A549 (cell line): Measurements from ENCODE around the gene CCSAP. TPM values are rescaled to one million over a fixed set of nuclear protein-coding genes. Genes with fewer than 3 reads are reported as not detected.

ENCODE experiments used
- ATAC-seq, 2 experiments: fragments of 200-7000 bp in 1 of 2; fragments of >200 bp in 1 of 2; cut with Nextera tagmentation in 1 of 2; cut with Tn5 transposase in 1 of 2; 3 replicates each; pipeline versions ENCODE4 v1.8.0 to v1.9.1; 2018 to 2020; ENCODE audit warnings: mild to moderate bottlenecking in 1 of 2, moderate library complexity in 1 of 2
- CTCF ChIA-PET: fragments of 300-600 bp; sonication (Branson Sonifier 250); formaldehyde crosslinking; extraction: SDS; loops from one replicate; lab custom pipeline; 2021; ENCODE audit warnings: antibody characterized with exemption, inconsistent platforms; lab: Yijun Ruan, JAX
- POLR2A ChIA-PET: fragments of 350-600 bp; formaldehyde crosslinking; extraction: SDS; loops from one replicate; lab custom pipeline; 2021; ENCODE audit warnings: antibody characterized with exemption, inconsistent platforms; lab: Yijun Ruan, JAX
- DNase-seq, 2 experiments: peaks; one replicate each; pipeline versions ENCODE4 v3.0.0 to v3.0.0-alpha.2; 2011 to 2016; ENCODE audit warnings: low read depth in 1 of 2, low spot score in 1 of 2
- FAIRE-seq: peaks from 2 replicates; lab custom pipeline; 2011; peaks lifted over from hg19 to GRCh38; lab: Jason Lieb, UNC
- H3K27ac ChIP-seq, 2 experiments: fragments of >200 bp; sonication (Bioruptor Twin); formaldehyde crosslinking; 3 replicates each; pipeline ENCODE4 v1.5.1; 2016 to 2017
- H3K4me1 ChIP-seq: fragments of >200 bp; sonication (Bioruptor Twin); formaldehyde crosslinking; 3 replicates; pipeline ENCODE4 v1.6.1; 2016
- H3K4me2 ChIP-seq: fragments of >200 bp; sonication (Bioruptor Twin); formaldehyde crosslinking; 3 replicates; pipeline ENCODE4 v1.6.1; 2016
- H3K4me3 ChIP-seq: fragments of >200 bp; sonication (Bioruptor Twin); formaldehyde crosslinking; 3 replicates; pipeline ENCODE4 v1.5.1; 2016
- H3K9me3 ChIP-seq: fragments of >200 bp; sonication (Bioruptor Twin); formaldehyde crosslinking; 3 replicates; pipeline ENCODE4 v1.6.1; 2016
- BCL3 ChIP-seq: fragments of >200 bp; sonication (Bioruptor Twin); formaldehyde crosslinking; IDR thresholded peaks from 3 replicates; pipeline ENCODE4 v1.6.1; 2016
- E2F6 ChIP-seq: IDR thresholded peaks from 2 replicates; pipeline ENCODE4 v1.6.1; 2012; ENCODE audit warnings: low read depth, borderline replicate concordance
- EHF ChIP-seq: fragments of 250-450 bp; sonication (Bioruptor Pico); IDR thresholded peaks from 2 replicates; pipeline ENCODE4 v1.5.0; 2020; ENCODE audit warnings: mild to moderate bottlenecking
- ESRRA ChIP-seq: fragments of 150-350 bp; IDR thresholded peaks from 2 replicates; pipeline ENCODE4 v1.6.1; 2014; ENCODE audit warnings: mild to moderate bottlenecking, low read length, borderline replicate concordance
- FOSL2 ChIP-seq, 2 experiments: fragments of 450-650 bp in 1 of 2; fragments of >200 bp in 1 of 2; sonication (Bioruptor Twin) in 1 of 2; formaldehyde crosslinking; IDR thresholded peaks; 2 replicates each; pipeline versions ENCODE4 v1.5.0 to v1.6.1; 2016 to 2020; ENCODE audit warnings: mild to moderate bottlenecking in 1 of 2, moderate library complexity in 1 of 2
- FOXS1 ChIP-seq: fragments of 250-450 bp; sonication (Bioruptor Pico); IDR thresholded peaks from 2 replicates; pipeline ENCODE4 v1.5.0; 2020; ENCODE audit warnings: mild to moderate bottlenecking, moderate library complexity
- GATA3 ChIP-seq: IDR thresholded peaks from 2 replicates; pipeline ENCODE4 v1.6.1; 2012; ENCODE audit warnings: borderline replicate concordance
- HEYL ChIP-seq: fragments of 250-450 bp; sonication (Bioruptor Pico); IDR thresholded peaks from 2 replicates; pipeline ENCODE4 v1.8.0; 2021; ENCODE audit warnings: mild to moderate bottlenecking, moderate library complexity
- JUN ChIP-seq, 2 experiments: fragments of >200 bp; sonication (Bioruptor Twin); formaldehyde crosslinking; IDR thresholded peaks; 2 replicates in 1 of 2; 3 replicates in 1 of 2; pipeline ENCODE4 v1.6.1; 2016 to 2017
- NFE2L2 ChIP-seq: fragments of 150-350 bp; conservative IDR thresholded peaks from 2 replicates; pipeline ENCODE4 v1.6.1; 2014; ENCODE audit warnings: low read length
- PHF8 ChIP-seq: fragments of 200-600 bp; sonication (generic); IDR thresholded peaks from 2 replicates; pipeline ENCODE4 v1.6.1; 2016; ENCODE audit warnings: low read depth, mild to moderate bottlenecking, antibody characterized with exemption, moderate library complexity, borderline replicate concordance
- POLR2A ChIP-seq: IDR thresholded peaks from 2 replicates; pipeline ENCODE4 v1.6.1; 2012; ENCODE audit warnings: mild to moderate bottlenecking, low read length
- REST ChIP-seq: fragments of 200-600 bp; sonication (generic); IDR thresholded peaks from 2 replicates; pipeline ENCODE4 v1.6.1; 2016; ENCODE audit warnings: antibody characterized with exemption, mild to moderate bottlenecking, moderate library complexity
- RNF2 ChIP-seq: fragments of 200-600 bp; sonication (generic); IDR thresholded peaks from 2 replicates; pipeline ENCODE4 v1.6.1; 2016; ENCODE audit warnings: low read depth, mild to moderate bottlenecking, antibody characterized with exemption, moderate library complexity, borderline replicate concordance
- SMC3 ChIP-seq: fragments of >200 bp; sonication (Bioruptor Twin); formaldehyde crosslinking; IDR thresholded peaks from 3 replicates; pipeline ENCODE4 v1.6.1; 2018; ENCODE audit warnings: inconsistent platforms
- SREBF2 ChIP-seq: fragments of 450-650 bp; IDR thresholded peaks from 2 replicates; pipeline ENCODE4 v1.6.1; 2014; ENCODE audit warnings: mild to moderate bottlenecking, moderate library complexity
- ZFP36 ChIP-seq: fragments of 450-650 bp; IDR thresholded peaks from 2 replicates; pipeline ENCODE4 v1.6.1; 2014; ENCODE audit warnings: borderline replicate concordance; ENCODE audit not compliant: partially characterized antibody
- ZNF302 ChIP-seq: fragments of 250-450 bp; sonication (Bioruptor Pico); IDR thresholded peaks from 2 replicates; pipeline ENCODE4 v1.9.0; 2021; ENCODE audit warnings: inconsistent platforms, mild to moderate bottlenecking, moderate library complexity
- WGBS: methylation state at CpG from one replicate; pipeline ENCODE4 v1.1.6; 2017; ENCODE audit errors: missing lambda C conversion rate; 5-methylcytosine and 5-hydroxymethylcytosine counted together
- polyA plus RNA-seq, 4 experiments: library from polyadenylated mRNA; depleted of rRNA in 3 of 4; stranded (reverse); fragments of >200 nt; fragmentation: RNase III in 1 of 4; extraction: RNeasy Plus Mini Kit Qiagen cat#74134 plus additional on column Dnase treatment in 1 of 4; gene quantifications; 2 replicates in 3 of 4; 3 replicates in 1 of 4; pipeline ENCODE4 v1.2.3, GENCODE V29; 2011 to 2017
- TF ChIP-seq, protein P1 (sequence below): fragments of 450-650 bp; IDR thresholded peaks from 2 replicates; pipeline ENCODE4 v1.6.1; 2014; ENCODE audit warnings: antibody characterized with exemption

Gene CCSAP
- polyA plus RNA-seq, 2 of the 4 experiments (the other 2 are of a cell fraction), result 6.4 to 9.1 TPM

GRCh38 chr1:229334716-229335115 is 8.1 kb downstream of the CCSAP start:
- no peaks in the 10 kb centered on the region for H3K4me1 ChIP-seq
- ChIA-PET POLR2A (no interaction called here), CTCF (no interaction called here)
- FAIRE-seq (no peak), ATAC-seq (no peak), DNase-seq (no peak)
- H3K27ac ChIP-seq, result no peak overlapping the region
- peaks cover 15% of the 10 kb centered on the region; the same call in 2 of the 3 replicates for H3K9me3 ChIP-seq
- TF ChIP-seq SMC3, result no peak
- TF ChIP-seq, all 56 proteins: peak for 0
- 91% methylated on average over 2 of the region's 2 CpGs for WGBS
- Histone ChIP-seq H3K4me3 (no peak overlapping the region), H3K4me2 (no peak overlapping the region)

DNA sequence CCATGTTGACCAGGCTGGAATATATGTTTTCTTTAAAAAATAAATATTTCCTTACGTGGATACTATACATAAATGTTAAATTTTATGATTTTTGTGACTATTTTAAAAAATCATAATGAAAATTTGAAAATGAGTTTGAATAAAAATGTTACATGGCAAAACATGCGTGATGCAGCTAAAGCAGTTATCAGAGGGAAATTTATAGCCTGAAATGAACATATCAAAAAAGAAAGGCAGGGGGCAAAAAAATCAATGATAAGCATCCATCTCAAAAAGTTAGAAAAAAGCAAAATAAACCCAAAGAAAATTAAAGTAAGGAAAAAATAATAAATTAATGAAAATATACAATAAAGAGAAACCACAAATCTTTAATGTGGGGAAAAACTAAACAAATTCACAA is 8.6 kb downstream of the CCSAP start:
- ChIA-PET CTCF (no interaction called here), POLR2A (no interaction called here)
- TF ChIP-seq BCL3 (no peak), GATA3 (no peak), SMC3 (no peak), NFE2L2 (no peak), POLR2A (no peak), PHF8 (no peak), HEYL (CRISPR knock-in tag) (no peak), REST (no peak), SREBF2 (no peak), JUN (IDR thresholded peaks at IDR 0.05) (no peak), E2F6 (no peak), ESRRA (no peak), ZNF302 (CRISPR knock-in tag) (no peak), FOSL2 (IDR thresholded peaks at IDR 0.05) (no peak), FOSL2 (CRISPR knock-in tag; IDR thresholded peaks at IDR 0.05) (no peak), EHF (CRISPR knock-in tag) (no peak), RNF2 (no peak), ZFP36 (no peak), FOXS1 (no peak)
- TF ChIP-seq, protein P1, sequence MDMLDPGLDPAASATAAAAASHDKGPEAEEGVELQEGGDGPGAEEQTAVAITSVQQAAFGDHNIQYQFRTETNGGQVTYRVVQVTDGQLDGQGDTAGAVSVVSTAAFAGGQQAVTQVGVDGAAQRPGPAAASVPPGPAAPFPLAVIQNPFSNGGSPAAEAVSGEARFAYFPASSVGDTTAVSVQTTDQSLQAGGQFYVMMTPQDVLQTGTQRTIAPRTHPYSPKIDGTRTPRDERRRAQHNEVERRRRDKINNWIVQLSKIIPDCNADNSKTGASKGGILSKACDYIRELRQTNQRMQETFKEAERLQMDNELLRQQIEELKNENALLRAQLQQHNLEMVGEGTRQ, result no peak
- Histone ChIP-seq H3K9me3 (peaks cover 15% of the 10 kb centered on the region; the same call in 2 of the 3 replicates), H3K4me2 (no peak overlapping the region), H3K4me3 (no peak overlapping the region), H3K4me1 (no peaks in the 10 kb centered on the region), H3K27ac (no peak overlapping the region)
- FAIRE-seq (no peak), DNase-seq (no peak), ATAC-seq (no peak)
- WGBS, result 82% methylated on average over 2 of the region's 2 CpGs
